GM19468 (cell line): ENCODE data around the gene SKIC8.
A peak's percentile ranks its signal among the peaks of the same experiment; 100 is the strongest.

Experiments
- ATAC-seq: cut with Tn5 transposase; IDR thresholded peaks from one replicate; pipeline ENCODE4 v1.9.1; 2021; ENCODE audit warnings: mild to moderate bottlenecking, moderate library complexity, moderate number of reproducible peaks; ENCODE audit not compliant: unreplicated experiment; ENCODE audit errors: extremely low read depth

SKIC8 gene

GRCh38 chr15:78299101-78299930, at the start of gene SKIC8:
Gene SKIC8 (minus strand): TSS chr15:78299609. CDS start chr15:78295686, 3,923 bp downstream.
- peak; percentile 75 for ATAC-seq

GRCh38 chr15:78347586-78348543, 48.5 kb upstream of the SKIC8 start:
- ATAC-seq: no peak

- ATAC-seq: no peak
These were observed 46.2 kb upstream of the SKIC8 start for GRCh38 chr15:78345396-78346125.

- ATAC-seq: no peak
These were observed 44.1 kb upstream of the SKIC8 start for GRCh38 chr15:78343276-78344060.

GRCh38 chr15:78342021-78342420, 42.6 kb upstream of the SKIC8 start:
- ATAC-seq: no peak

GRCh38 chr15:78341057-78341987, 41.9 kb upstream of the SKIC8 start:
- ATAC-seq: no peak

- no peak for ATAC-seq
These were observed 41.0 kb upstream of the SKIC8 start, which contains the start of gene CRABP1 for GRCh38 chr15:78340231-78341056. Gene CRABP1 (plus strand): TSS chr15:78340353. CDS start chr15:78340429, 76 bp downstream.

- ATAC-seq: no peak
These were observed 40.1 kb upstream of the SKIC8 start for GRCh38 chr15:78339559-78339958.

- no peak for ATAC-seq
These were observed 39.4 kb upstream of the SKIC8 start for GRCh38 chr15:78338781-78339180.

- no peak for ATAC-seq
These were observed 36.6 kb upstream of the SKIC8 start for GRCh38 chr15:78335985-78336384.

GRCh38 chr15:78334845-78335244, 35.4 kb upstream of the SKIC8 start:
- no peak for ATAC-seq

- ATAC-seq: no peak
These were observed 30.2 kb upstream of the SKIC8 start for GRCh38 chr15:78329625-78330024.

- ATAC-seq: no peak
These were observed 28.1 kb upstream of the SKIC8 start for GRCh38 chr15:78327466-78327865.

- ATAC-seq: no peak
These were observed 25.9 kb upstream of the SKIC8 start for GRCh38 chr15:78325092-78325843.

- no peak for ATAC-seq
These were observed 24.7 kb upstream of the SKIC8 start for GRCh38 chr15:78324144-78324543.

- ATAC-seq: no peak
These were observed 24.3 kb upstream of the SKIC8 start for GRCh38 chr15:78323693-78324092.
